A549 treated with AZD9567 at 1 μM for 4 hours (cell line): ENCODE data around the gene ANKRD42. TPM values are rescaled to one million over a fixed set of nuclear protein-coding genes. Genes with fewer than 3 reads are reported as not detected.

Experiments used
- total RNA-seq: library from RNA; stranded (reverse); fragments of 200-300 nt; extraction: Qiagen RNA extraction; gene quantifications from 5 replicates; pipeline ENCODE4 v1.2.3, GENCODE V29; 2022; ENCODE audit not compliant: insufficient read depth

Gene ANKRD42
- 7.5 to 14.9 TPM (median 7.9 TPM) in 5 replicates for total RNA-seq

DNA sequence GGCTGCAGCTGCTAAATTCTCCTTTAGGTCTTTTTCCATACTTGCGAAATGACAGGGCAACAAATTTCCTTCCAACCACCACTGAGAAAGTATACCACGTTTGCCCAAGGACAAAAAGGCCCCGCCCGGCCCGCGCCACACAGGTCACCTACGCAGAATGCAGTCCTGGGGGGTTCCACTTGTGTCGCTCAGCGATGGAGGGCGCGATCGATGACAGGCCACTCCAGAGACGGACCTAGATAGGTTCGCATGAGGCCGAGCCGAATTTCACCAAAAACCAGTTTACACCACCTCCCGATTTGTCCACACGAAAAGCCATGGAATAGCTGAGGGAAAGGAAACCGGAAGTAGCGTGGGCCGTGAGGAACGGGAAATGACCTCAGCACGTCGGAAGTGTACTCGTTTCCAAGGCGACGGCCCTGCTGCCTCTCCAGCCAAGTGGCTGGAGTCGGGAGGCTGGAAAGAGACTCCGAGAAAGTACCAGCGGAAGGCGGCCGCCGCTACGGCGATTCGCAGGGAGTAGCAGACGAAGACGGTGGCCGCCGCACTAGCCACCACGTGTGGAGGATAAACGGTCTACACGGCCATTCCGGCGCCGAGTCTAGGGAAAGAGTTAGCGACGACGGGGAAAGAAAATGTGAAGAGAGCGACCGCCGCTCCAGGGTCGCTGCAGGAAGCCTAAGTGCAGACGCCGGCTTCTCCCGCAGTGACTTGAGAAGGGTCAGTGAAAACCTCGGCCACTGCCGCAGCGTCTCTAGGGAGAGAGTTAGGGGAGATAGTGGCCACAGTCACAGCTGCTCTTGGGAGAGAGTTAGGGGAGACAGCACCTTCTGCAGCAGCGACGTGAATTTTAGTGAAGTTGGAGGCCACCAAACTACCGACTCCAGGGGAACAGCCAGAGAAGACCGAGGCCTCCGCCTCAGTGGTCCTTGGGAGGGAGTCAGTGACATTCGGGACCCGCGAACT is at the start of gene ANKRD42:
TSS of gene ANKRD42 (plus strand) at position 398 of the 966 bp plus-strand sequence. CDS start 959 bp downstream, outside the sequence.

DNA sequence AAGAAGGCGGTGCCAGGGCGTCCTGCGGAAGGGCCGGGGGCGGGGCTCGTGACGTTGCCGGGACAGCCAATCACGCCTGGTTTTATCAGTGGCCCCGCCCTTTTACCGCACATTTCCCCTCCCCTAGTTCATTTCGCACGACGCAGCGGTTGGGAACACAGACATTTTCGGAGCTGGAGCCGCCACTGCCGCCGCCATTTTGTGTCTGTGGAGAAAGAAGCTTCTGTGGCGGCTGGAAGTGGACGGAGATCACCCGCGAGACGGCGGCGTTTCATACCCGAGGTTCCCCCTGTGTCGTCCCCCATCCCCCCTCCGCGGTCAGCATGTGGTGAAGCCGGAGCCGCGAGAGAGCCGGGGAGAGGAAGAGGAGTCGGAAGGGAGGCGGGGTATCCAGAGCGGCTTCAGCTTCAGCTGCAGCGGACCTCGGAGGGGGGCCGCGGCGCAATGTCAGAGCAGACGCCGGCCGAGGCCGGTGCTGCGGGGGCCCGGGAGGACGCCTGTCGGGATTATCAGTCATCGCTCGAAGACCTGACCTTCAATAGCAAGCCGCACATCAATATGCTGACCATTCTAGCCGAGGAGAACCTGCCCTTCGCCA is 36.4 kb upstream of the ANKRD42 start, which contains the start of gene PCF11:
TSS of gene PCF11 (plus strand) at position 136 of the 598 bp plus-strand sequence. CDS start at position 445, 309 bp downstream.

DNA sequence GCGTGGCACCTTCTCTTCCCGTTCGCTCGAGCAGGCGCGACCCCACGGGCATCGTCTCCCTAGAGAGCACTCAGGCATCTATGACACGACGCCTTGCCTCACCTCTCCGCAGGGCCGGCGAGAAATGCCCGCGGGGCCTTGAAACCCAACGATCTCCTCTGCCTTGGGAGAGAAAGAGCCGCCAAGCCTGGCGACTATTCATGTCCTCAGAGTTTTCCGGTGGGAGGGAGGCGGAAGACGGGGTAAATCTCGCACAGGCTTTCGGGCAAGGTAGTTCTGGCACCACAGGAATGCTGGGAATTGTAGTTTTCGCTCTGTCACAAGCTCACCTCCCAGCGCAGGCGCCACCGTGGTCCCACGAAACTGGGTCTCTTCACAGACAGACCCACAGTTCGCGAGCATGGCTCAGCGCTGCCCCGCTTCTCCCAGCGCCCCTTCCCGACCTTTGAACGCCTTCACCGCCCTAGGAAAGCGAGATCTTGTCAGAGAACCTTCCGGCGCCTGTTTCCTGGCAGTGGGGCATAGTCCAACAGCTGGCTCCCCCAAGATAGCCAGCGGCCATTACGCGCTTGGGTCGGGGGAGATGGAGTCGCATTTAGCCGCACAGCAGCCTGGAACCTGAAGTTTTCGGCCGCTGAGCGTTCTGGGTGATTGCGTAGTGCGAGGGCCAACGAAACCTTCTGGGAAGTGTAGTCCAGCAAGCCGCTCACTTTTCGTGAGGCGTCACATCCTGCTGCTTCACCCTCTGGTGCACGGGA is 92.4 kb downstream of the ANKRD42 start, which contains the start of gene CCDC90B:
TSS of gene CCDC90B (minus strand) at position 597 of the 758 bp plus-strand sequence. CDS start at position 202, 395 bp downstream.

Other genes starting within 250 kb of the ANKRD42 start
- gene RAB30, start 121.8 kb upstream of the ANKRD42 start, total RNA-seq: 4.8 to 11.4 TPM (median 5.4 TPM) in 5 replicates
- gene PCF11, start 36.6 kb upstream of the ANKRD42 start, total RNA-seq: 24.0 to 29.9 TPM (median 25.7 TPM) in 5 replicates
- gene CCDC90B, start 92.7 kb downstream of the ANKRD42 start, total RNA-seq: 54.8 to 88.4 TPM (median 60.9 TPM) in 5 replicates